A673 (cell line): ENCODE data around the gene E2F3. TPM values are rescaled to one million over a fixed set of nuclear protein-coding genes. Genes with fewer than 3 reads are reported as not detected.

Experiments used
- Bru-seq: library from RNA; stranded (reverse); fragments of 400-500 nt; gene quantifications from one replicate; lab custom pipeline; 2021; lab: Mats Ljungman, UMichigan
- BruChase-seq, 2 experiments: library from RNA; stranded (reverse); fragments of 400-500 nt; gene quantifications; one replicate each; lab custom pipeline; 2021; lab: Mats Ljungman, UMichigan
- BruUV-seq: library from RNA; stranded (reverse); fragments of 400-500 nt; replicated peaks from 2 replicates; lab custom pipeline; 2021; lab: Mats Ljungman, UMichigan
- CTCF ChIA-PET: fragments of 300-600 bp; sonication (Branson Sonifier 250); formaldehyde crosslinking; loops from one replicate; lab custom pipeline; 2022; ENCODE audit warnings: antibody characterized with exemption; lab: Charles Lee
- POLR2A ChIA-PET: fragments of 300-600 bp; sonication (Branson Sonifier 250); formaldehyde crosslinking; loops from one replicate; lab custom pipeline; 2022; ENCODE audit warnings: antibody characterized with exemption; ENCODE audit not compliant: low non-redundant PET; lab: Charles Lee
- DNase-seq: peaks from one replicate; pipeline ENCODE4 v3.0.0-alpha.2; 2015; ENCODE audit warnings: low spot score
- H3K27ac ChIP-seq: fragments of 200-600 bp; sonication (generic); 2 replicates; pipeline ENCODE4 v1.5.1; 2016; ENCODE audit warnings: mixed run types, low read depth, mild to moderate bottlenecking, mixed read lengths, antibody characterized with exemption, low read length; ENCODE audit not compliant: poor library complexity, severe bottlenecking
- H3K27me3 ChIP-seq: fragments of 200-600 bp; sonication (generic); replicated peaks from 2 replicates; pipeline ENCODE4 v1.6.1; 2017; ENCODE audit warnings: mixed run types, low read depth, mild to moderate bottlenecking, mixed read lengths, antibody characterized with exemption, low read length; ENCODE audit not compliant: insufficient read depth, poor library complexity
- H3K36me3 ChIP-seq: fragments of 200-600 bp; sonication (generic); 2 replicates; pipeline ENCODE4 v1.6.1; 2016; ENCODE audit warnings: mixed run types, mild to moderate bottlenecking, mixed read lengths, antibody characterized with exemption, low read length; ENCODE audit not compliant: insufficient read depth, poor library complexity, severe bottlenecking
- H3K4me1 ChIP-seq: fragments of 200-600 bp; sonication (generic); 2 replicates; pipeline ENCODE4 v1.6.1; 2017; ENCODE audit warnings: mixed run types, mild to moderate bottlenecking, mixed read lengths, antibody characterized with exemption, low read length; ENCODE audit not compliant: insufficient read depth, poor library complexity, severe bottlenecking
- H3K4me3 ChIP-seq: fragments of 200-600 bp; sonication (generic); 2 replicates; pipeline ENCODE4 v1.5.1; 2016; ENCODE audit warnings: low read depth, mixed run types, mild to moderate bottlenecking, mixed read lengths, low read length; ENCODE audit not compliant: poor library complexity, severe bottlenecking
- H3K9me3 ChIP-seq: fragments of 200-600 bp; sonication (generic); 2 replicates; pipeline ENCODE4 v1.6.1; 2016; ENCODE audit warnings: mixed run types, low read depth, mild to moderate bottlenecking, mixed read lengths, antibody characterized with exemption, low read length; ENCODE audit not compliant: poor library complexity, severe bottlenecking
- CTCF ChIP-seq: fragments of 300-800, 200-600 bp; sonication (generic); conservative IDR thresholded peaks from 2 replicates; pipeline ENCODE4 v1.5.1; 2017; ENCODE audit warnings: low read depth, mild to moderate bottlenecking, antibody characterized with exemption, low read length, moderate library complexity, mixed read lengths
- EZH2 ChIP-seq: fragments of 200-600 bp; sonication (generic); IDR thresholded peaks from 2 replicates; pipeline ENCODE4 v1.6.1; 2017; ENCODE audit warnings: borderline replicate concordance, low read depth, mild to moderate bottlenecking, mixed read lengths, antibody characterized with exemption, low read length; ENCODE audit not compliant: poor library complexity, severe bottlenecking
- intact Hi-C: fragments of 100-400 bp; cut with micrococcal nuclease; formaldehyde crosslinking; loops from one replicate; pipeline ENCODE4 v1.10.0; 2022; ENCODE audit not compliant: unreplicated experiment
- long read RNA-seq: library from polyadenylated mRNA; stranded (forward); transcript quantifications from one replicate; pipeline ENCODE4 v2.0.0, GENCODE V29; 2022
- total RNA-seq: library from RNA; stranded (reverse); gene quantifications from 2 replicates; pipeline ENCODE4 v1.2.3, GENCODE V29; 2021

Gene E2F3
- total RNA-seq (41.3 and 42.4 TPM in 2 replicates), Bru-seq, nascent RNA (percentile 97 among the genes with signal in this experiment), BruChase-seq, experiment 1, labeled RNA remaining after a 2-hour chase (percentile 96 among the genes with signal in this experiment), BruChase-seq, experiment 2, labeled RNA remaining after a 6-hour chase (percentile 91 among the genes with signal in this experiment)
- long read RNA-seq, partial matches to known transcripts: 11 of 17 reads
- long read RNA-seq, other reads (novel, unspliced or antisense): 6 of 17 reads

- H3K4me3 ChIP-seq: peak within 1 kb of the TSS; percentile 96
- intact Hi-C loops: loop anchor here (10.0 kb wide), 1 partner anchor 353 kb away; no protein-coding TSS in a partner anchor
- H3K9me3 ChIP-seq: no peaks in the 10 kb centered on the region
- TF ChIP-seq CTCF: no peak
- peak; percentile 100 for DNase-seq
- peaks cover 7% of the 10 kb centered on the region for H3K36me3 ChIP-seq
- BruUV-seq: no TSS peak
- H3K27me3 ChIP-seq: peaks cover 1% of the 10 kb centered on the region
- H3K27ac ChIP-seq: peak within 1 kb of the TSS; percentile 96
- H3K4me1 ChIP-seq: no peaks in the 10 kb centered on the region
- ChIA-PET POLR2A (interaction anchor here (0.6 kb wide), 1 partner anchor 188 kb away, joined by 4 read pairs; no protein-coding TSS in a partner anchor), CTCF (interaction anchor here (0.7 kb wide), 1 partner anchor 60 kb away, joined by 5 read pairs; no protein-coding TSS in a partner anchor)
Observed at GRCh38 chr6:20401205-20402091, at the start of gene E2F3. Gene E2F3 (plus strand): TSS chr6:20401879. CDS start chr6:20402233, 354 bp downstream.

- Histone ChIP-seq H3K4me3 (no peak overlapping the region), H3K4me1 (no peaks in the 10 kb centered on the region), H3K36me3 (no peaks in the 10 kb centered on the region), H3K27me3 (no peaks in the 10 kb centered on the region), H3K9me3 (peaks cover 7% of the 10 kb centered on the region), H3K27ac (no peak overlapping the region)
- ChIA-PET POLR2A (no interaction called here), CTCF (no interaction called here)
- TF ChIP-seq CTCF (no peak), EZH2 (no peak)
- DNase-seq: no peak
- intact Hi-C loops: no loop called here
- BruUV-seq: no TSS peak
Observed at GRCh38 chr6:20352346-20352745, 49.3 kb upstream of the E2F3 start.

- peaks cover 7% of the 10 kb centered on the region for H3K9me3 ChIP-seq
- TF ChIP-seq EZH2: no peak
- no peak for TF ChIP-seq CTCF
- no peak overlapping the region for H3K27ac ChIP-seq
- BruUV-seq: no TSS peak
- ChIA-PET CTCF (no interaction called here), POLR2A (no interaction called here)
- no peaks in the 10 kb centered on the region for H3K27me3 ChIP-seq
- intact Hi-C loops: no loop called here
- no peak overlapping the region for H3K4me3 ChIP-seq
- no peaks in the 10 kb centered on the region for H3K4me1 ChIP-seq
- H3K36me3 ChIP-seq: no peaks in the 10 kb centered on the region
- DNase-seq: no peak
Observed at GRCh38 chr6:20353134-20353533, 48.5 kb upstream of the E2F3 start.
